ENCODE data around the gene CLDN15.

DNA sequence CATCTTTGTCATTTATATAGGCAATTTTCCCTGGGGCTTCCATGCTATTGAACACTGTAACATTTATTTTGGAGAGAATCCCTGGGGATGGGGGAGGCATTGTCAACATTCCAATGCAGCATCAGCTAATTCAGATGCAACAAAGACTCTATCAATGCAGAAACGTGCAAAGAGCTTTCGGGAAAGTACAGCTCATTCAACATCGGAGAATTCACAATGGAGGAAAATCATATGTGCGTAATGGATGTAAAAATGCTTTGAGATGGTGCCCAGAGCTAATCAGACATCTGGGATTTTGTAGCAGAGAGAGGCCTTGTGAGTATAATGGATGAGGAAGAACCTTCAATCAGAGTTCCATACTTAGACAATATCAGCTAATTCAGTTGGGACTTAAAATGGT is 35.6 kb upstream of the CLDN15 start:
- TF ChIP-seq, protein P1, sequence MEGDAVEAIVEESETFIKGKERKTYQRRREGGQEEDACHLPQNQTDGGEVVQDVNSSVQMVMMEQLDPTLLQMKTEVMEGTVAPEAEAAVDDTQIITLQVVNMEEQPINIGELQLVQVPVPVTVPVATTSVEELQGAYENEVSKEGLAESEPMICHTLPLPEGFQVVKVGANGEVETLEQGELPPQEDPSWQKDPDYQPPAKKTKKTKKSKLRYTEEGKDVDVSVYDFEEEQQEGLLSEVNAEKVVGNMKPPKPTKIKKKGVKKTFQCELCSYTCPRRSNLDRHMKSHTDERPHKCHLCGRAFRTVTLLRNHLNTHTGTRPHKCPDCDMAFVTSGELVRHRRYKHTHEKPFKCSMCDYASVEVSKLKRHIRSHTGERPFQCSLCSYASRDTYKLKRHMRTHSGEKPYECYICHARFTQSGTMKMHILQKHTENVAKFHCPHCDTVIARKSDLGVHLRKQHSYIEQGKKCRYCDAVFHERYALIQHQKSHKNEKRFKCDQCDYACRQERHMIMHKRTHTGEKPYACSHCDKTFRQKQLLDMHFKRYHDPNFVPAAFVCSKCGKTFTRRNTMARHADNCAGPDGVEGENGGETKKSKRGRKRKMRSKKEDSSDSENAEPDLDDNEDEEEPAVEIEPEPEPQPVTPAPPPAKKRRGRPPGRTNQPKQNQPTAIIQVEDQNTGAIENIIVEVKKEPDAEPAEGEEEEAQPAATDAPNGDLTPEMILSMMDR (optimal IDR thresholded peaks at IDR 0.05 in 1 of 3, IDR thresholded peaks at IDR 0.05 in 1 of 3, conservative IDR thresholded peaks at IDR 0.05 in 1 of 3; ENCODE audit: extremely low read depth in 1 of 3, insufficient read depth in 2 of 3, low read length in 3 of 3), result no peak
- no peak for TF ChIP-seq EZH2 (IDR thresholded peaks at IDR 0.05; ENCODE audit: low read length)

All from keratinocyte (primary cell).